ENCODE results near the gene TMEM174.
"Not testable (repeated sequence)": the region's sequence is repeated elsewhere in the genome, so short reads cannot be mapped to it uniquely, and the experiment has no call there.

The TMEM174 gene

DNA sequence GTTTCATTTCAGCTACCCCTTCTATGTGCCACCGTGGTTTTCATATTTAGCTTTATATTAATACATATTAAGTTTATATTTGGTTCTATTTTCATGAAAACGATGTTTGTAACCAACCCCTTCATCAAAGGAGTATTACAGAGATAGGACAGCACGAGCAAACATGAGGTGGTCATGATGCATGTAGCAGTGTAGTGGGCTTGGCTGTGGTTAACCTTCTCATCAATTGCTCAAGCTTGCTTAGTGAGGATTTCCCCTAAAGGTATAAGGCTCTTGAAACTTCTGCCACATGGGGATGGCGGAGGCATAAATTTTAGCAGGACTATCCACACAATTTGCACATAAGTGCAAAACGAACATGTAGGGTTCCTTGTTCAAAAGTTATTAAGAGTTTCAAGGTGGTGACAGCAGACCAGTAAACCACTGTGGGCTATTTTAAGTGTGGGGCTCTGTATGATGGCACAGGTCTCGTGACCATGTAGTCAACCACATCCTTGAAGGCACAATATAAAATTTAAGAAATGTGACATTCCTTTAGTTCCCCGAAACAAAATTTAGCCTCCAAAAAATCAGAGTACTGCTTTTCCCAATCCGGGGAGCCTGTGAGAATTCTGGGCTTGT, 24.8 kb downstream of the TMEM174 start:
- no peak for DNase-seq

DNA sequence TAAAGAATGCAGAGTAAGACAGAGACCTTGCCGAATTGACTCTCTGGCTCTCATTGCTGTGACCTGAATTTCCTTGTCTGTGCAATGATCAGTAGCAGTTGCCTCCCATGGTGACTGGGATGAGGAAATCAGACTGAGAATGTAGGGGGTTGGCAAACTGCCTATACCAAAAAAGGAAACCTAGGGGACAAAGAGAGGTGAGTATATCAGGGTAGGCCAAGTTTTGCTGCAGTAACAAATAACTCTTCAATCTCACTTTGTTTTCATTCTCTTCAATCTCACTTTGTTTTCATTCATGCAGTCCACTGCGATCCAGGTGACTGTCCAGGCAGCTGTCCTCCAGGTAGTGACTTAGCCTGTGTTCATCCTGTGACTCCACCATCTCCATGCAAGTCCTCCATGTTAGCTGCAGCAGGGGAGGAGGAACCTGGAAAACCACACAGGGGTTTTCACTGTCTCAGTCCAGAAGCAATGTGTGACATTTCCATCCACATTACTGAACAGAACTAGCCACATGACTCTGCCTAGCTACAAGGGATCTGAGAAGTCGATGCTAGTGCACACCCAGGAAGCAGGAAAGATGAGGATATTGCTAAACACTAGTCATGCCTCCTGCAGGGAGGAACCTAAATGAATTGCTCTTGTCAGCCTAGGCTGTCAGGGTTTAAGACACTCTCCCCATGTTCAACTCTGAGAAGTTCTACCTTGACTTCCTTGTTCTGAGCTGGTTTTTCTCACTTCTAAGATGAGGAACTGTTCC, 26.0 kb downstream of the TMEM174 start:
- no peak for DNase-seq

DNA sequence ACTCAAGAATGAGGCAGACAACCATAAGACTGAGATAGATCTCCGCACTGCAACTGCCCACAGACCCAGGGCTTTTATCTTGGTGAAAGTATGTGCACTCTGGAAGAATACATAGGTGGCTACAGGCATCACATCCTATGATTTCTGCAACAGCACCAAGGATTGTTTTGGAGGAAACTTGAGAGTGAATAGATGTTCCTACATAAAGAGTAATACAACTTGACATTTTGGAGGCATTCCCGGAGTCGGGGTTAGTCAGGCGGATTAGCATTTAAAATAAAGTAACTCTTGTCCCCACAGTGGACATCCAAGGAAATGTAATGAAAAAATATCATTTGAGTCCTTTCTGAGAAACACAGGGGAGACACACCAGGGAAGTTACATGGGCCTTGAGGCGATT, 26.7 kb downstream of the TMEM174 start:
- DNase-seq: no peak

GRCh38 chr5:73201547-73202513, 28.8 kb downstream of the TMEM174 start:
- DNase-seq: no peak

GRCh38 chr5:73204332-73204731, 31.3 kb downstream of the TMEM174 start:
- DNase-seq: peak; percentile 43

DNA sequence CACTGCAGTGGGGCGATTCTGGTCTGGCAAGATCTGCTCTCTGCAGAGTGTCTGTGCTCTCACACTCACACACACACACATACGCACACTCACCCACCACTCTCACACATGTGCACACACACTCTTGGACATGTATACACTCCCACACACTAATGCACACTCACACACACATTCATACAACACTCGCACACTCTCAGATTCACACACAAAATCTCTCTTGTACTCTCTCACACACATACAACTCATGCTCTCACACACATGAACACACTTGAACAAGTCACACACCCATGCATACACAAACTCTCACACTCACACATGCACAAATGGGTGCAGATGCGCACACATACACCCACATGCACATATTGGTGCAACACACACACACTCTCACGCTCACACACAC, 31.7 kb downstream of the TMEM174 start:
- DNase-seq: no peak

- peak; percentile 83 for DNase-seq
Observed at GRCh38 chr5:73205305-73205704, 32.3 kb downstream of the TMEM174 start.

DNA sequence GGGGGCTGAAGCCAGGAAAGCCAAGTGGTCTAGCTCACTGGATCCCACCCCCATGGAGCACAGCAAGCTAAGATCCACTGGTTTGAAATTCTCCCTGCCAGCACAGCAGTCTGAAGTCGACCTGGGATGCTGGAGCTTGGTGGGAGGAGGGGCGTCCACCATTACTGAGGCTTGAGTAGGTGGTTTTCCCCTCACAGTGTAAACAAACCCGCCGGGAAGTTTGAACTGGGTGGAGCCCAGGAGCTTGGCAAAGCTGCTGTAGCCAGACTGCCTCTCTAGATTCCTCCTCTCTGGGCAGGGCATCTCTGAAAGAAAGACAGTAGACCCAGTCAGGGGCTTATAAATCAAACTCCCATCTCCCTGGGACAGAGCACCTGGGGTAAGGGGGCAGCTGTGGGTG, 34.2 kb downstream of the TMEM174 start:
- not testable (repeated sequence) for DNase-seq

DNA sequence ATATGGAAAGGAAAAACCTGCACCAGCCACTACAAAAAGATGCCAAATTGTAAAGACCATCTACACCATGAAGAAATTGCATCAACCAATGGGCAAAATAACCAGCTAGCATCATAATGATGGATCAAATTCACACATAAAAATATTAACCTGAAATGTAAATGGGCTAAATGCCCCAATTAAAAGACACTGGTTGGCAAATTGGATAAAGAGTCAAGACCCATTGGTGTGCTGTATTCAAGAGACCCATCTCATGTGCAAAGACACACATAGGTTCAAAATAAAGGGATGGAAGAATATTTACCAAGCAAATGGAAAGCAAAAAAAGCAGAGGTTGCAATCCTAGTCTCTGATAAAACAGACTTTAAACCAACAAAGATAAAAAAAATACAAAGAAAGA, 36.1 kb downstream of the TMEM174 start:
- not testable (repeated sequence) for DNase-seq

GRCh38 chr5:73212693-73213092, 39.7 kb downstream of the TMEM174 start:
- DNase-seq: not testable (repeated sequence)

DNA sequence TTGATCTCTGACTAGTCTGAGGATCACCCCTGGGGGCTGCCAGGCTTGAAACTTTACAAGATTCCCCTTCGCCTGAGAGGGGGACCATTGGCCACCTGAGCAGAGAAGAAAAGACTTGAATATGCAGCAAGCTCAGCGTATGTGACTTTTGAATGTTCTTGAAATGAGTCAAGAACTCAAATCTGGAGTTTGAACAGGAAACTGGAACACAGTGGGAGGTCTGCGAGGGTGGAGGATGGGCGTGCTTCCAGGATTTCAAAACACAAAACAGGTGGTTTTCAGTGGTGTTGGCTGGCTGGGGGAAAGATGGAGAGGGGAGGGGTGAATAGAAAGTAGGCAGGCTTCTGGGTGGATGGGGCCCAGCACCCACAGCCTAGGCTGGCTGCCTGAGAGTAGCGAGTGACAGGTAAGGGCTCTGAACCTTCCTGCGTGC, 40.6 kb downstream of the TMEM174 start:
- DNase-seq: no peak

DNA sequence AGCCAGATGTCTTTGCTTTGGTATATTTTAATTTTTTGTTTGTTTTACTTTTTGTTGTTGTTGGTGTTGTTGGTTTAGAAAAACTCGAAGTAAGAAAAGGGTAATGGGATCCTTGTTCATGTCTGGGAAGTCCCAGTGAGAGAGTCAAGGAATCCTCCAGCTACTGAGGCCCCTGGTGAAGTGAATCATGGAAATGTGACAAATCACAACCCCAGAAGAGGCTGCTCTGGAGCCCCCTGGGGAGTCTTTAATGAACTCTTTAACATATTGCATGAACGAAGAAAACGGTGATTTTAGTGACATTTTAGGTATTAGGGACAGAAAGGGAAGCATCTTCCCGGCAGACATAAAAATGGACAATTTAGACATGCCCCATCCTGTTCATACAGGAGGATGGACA, 41.3 kb downstream of the TMEM174 start:
- DNase-seq: no peak

DNA sequence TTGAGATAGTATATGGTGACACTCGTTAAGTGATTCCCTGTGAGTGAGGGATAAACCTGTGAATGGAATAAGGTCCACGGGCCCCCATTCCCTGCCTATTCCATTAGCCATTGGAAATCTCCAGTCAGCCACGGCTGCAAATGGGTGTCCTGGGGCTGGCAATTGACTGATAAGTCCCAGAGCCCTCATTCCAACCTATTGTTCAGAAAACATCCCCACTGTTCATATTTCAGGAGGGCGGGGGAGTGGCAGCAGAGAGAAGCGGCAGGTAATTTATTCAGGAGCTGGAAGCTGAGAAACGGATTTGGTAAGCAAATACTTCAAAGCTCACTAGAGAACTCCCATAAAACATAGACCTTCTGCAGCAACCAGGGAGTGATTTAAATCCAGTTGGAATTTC, 42.0 kb downstream of the TMEM174 start:
- peak; percentile 19 for DNase-seq

DNA sequence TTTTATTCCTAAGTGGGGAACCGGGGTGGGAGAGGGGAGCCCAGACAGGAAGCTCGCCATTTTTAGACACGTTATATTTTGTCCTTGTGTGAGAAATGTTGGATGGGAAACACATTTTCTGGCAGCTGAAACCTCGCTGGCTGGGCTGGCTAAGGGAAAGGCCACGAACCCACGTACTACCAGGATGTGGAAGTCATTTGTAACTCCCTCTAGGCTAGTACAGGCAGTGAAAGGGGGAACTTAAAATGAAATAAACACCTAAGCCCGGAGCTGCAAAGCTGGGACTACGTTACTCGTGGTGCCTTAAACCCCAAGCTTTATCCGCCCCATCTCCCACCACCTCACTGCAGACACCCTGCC, 42.5 kb downstream of the TMEM174 start:
- DNase-seq: no peak

DNA sequence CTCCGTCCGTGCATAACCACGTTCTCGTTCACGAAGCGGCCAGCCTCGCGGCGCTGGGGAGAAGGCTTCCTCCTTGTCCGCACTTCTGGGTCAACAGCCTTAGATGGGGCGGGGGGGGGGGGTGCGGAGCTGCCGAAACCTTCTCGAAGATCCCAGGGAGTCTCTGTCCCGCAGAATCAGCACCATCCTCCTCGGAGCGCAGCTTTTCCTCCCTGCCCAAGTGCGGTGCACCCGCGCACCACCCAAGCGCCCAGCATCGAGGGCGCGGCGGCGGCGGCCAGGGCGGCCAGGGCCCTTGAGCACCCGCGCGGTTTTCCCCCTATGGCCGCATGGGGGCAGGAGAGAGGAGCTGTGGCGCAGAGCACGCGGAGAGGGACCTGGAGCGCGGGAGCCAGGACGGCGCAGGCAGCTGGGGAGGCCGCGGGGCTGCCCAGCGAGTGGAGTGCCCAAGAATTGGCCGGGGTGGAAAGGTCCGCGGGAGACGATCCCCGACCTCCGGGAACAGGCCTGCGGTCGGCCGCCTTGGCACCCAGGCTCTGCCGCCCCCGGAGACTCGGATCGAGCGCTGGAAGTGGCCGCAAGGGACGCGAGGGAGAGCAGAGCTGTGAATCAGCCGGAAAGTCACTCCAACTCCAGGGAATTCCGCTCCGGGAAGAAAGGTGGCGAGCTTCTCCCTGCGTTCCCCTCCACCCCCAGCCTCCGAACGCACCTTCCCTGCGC, 43.1 kb downstream of the TMEM174 start:
- DNase-seq: peak; percentile 46

GRCh38 chr5:73218552-73219171, 45.7 kb downstream of the TMEM174 start:
- DNase-seq: no peak

DNA sequence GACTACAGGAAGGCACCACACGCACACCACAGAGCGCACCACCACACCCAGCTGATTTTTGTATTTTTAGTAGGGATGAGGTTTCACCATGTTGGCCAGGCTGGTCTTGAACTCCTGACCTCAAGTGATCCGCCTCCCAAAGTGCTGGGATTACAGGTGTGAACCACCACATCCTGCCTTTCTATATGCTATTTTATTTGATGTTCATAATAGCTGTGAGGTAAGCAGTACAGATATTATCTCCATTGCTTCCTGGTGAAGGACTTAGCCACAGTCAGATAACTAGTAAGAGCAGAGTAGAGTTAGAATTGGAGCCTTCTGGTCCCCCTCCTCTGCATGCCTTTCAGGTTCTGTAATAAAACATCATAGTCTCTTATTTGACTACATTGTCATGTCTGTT, 46.3 kb downstream of the TMEM174 start:
- not testable (repeated sequence) for DNase-seq

DNA sequence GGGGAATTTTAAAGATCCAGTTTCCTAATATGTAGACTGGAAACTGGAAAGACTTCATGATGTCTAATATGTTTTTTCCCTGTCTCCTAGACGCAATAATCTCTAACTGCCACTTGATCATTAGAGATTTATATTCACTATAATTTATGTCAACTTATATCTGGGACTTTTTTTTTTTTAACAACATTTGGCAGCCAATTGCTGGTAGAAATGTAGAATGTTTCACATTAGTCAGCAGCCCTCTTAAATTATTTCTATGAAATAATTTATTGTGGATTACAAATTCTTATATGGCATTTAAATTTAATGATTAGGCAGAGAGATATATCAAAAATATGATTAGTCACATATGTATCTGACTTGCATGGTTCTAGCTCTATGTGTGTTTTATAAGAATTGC, 48.2 kb downstream of the TMEM174 start:
- DNase-seq: no peak

DNA sequence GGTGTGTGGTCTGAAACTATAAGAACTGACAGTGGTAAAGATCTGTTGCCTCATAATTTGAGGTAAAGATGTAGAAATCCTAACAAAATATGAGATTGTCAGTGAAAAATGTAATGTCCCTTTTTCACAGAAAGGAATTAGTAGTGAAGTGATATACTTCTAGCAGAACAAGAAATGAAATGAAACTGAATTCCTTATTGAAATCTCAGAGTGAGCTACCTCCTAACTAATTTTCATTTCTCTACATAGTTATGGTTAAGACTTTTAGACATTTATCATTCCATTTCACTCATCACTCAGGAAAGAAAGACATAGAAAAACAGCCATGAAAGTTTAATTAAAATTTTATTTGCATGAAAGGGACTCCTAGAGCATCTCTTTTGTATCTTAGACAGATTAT, 48.7 kb downstream of the TMEM174 start:
- DNase-seq: no peak

DNA sequence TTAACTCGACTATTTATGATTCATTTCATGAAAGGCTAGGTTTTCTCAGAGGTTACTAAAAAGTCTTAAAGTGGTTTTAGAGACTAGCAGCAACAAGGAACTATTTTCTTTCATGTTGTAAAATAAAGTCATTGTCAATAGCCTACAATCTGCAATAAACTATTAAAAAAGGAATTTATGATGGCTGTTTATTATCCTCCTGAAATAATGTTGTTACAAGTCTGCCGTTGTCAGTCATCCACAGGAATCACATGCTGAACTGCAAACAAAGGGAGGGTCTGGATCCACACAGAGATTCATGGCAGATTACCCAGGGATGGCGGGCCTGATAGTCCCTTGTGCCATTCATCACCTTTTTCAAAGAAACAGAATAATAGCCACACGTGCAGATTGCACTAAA, 49.2 kb downstream of the TMEM174 start:
- DNase-seq: no peak
